Fibroblast of lung (primary cell): Measurements from ENCODE around the gene CRKL.

Source experiments
- CTCF ChIP-seq, 2 donors: IDR thresholded peaks in 1 of 2; conservative IDR thresholded peaks in 1 of 2; 1 replicate in 1 of 2; 2 replicates in 1 of 2; pipeline ENCODE4 v1.5.1; 2011 to 2012; ENCODE audit warnings: low read length in 2 of 2, control low read depth in 1 of 2, inconsistent platforms in 1 of 2, low read depth in 1 of 2, mild to moderate bottlenecking in 1 of 2
- EZH2 ChIP-seq: IDR thresholded peaks from 2 replicates; pipeline ENCODE4 v1.5.1; 2012; ENCODE audit warnings: low read length, control low read depth, mild to moderate bottlenecking; ENCODE audit errors: missing control alignments

GRCh38 chr22:20959578-20960461, 42.6 kb downstream of the CRKL start:
- TF ChIP-seq CTCF (conservative IDR thresholded peaks at IDR 0.05 in 1 of 2, IDR thresholded peaks at IDR 0.05 in 1 of 2; ENCODE audit: low read depth in 1 of 2, low read length in 2 of 2), result no peak
- no peak for TF ChIP-seq EZH2
